ENCODE results near the gene AUTS2.

AUTS2 gene

DNA sequence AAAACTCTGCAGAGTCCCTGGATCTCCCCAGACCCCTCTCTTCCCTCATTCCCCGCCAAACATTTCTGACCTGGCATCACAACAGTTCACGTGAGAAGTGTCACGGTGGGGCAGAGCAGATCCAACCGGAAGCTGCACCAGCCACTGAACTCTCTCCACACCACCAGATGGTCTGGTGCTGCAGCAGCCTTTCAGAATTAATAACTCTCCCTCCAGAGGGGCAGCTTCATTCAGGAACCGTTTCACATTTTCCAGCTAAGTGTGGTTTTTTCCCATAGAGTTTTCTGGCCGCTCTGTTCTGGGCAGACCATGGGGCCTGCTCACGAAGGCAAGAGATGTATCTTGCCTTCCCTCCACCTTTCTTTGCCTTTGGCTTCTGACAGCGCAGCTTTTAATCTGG is 1047.0 kb downstream of the AUTS2 start:
- Histone ChIP-seq H3K9me2 (ENCODE audit: low read depth, low read length) (no peaks in the 10 kb centered on the region), H3K9ac (ENCODE audit: low read length) (no peak overlapping the region), H3K27ac (ENCODE audit: low read depth, low read length, poor library complexity, severe bottlenecking) (no peak overlapping the region), H3K79me2 (ENCODE audit: insufficient read depth, low read length) (no peaks in the 10 kb centered on the region), H3K4me1 (ENCODE audit: insufficient read depth, low read length, severe bottlenecking) (no peaks in the 10 kb centered on the region), H3K4me3 (ENCODE audit: low read depth, low read length, poor library complexity, severe bottlenecking) (no peak overlapping the region), H2AFZ (ENCODE audit: low read length) (no peak overlapping the region), H3K4me2 (ENCODE audit: low read length) (no peak overlapping the region), H3K27me3 (ENCODE audit: insufficient read depth, low read length) (no peaks in the 10 kb centered on the region), H3K36me3 (ENCODE audit: insufficient read depth, low read length) (peaks cover 6% of the 10 kb centered on the region; the same call in 1 of the 2 replicates), H4K20me1 (ENCODE audit: insufficient read depth, low read length) (no peaks in the 10 kb centered on the region), H3F3A (ENCODE audit: insufficient read depth, low read length) (no peaks in the 10 kb centered on the region), H3K9me3 (ENCODE audit: low read length) (peaks cover 5% of the 10 kb centered on the region)
- TF ChIP-seq, protein P1, sequence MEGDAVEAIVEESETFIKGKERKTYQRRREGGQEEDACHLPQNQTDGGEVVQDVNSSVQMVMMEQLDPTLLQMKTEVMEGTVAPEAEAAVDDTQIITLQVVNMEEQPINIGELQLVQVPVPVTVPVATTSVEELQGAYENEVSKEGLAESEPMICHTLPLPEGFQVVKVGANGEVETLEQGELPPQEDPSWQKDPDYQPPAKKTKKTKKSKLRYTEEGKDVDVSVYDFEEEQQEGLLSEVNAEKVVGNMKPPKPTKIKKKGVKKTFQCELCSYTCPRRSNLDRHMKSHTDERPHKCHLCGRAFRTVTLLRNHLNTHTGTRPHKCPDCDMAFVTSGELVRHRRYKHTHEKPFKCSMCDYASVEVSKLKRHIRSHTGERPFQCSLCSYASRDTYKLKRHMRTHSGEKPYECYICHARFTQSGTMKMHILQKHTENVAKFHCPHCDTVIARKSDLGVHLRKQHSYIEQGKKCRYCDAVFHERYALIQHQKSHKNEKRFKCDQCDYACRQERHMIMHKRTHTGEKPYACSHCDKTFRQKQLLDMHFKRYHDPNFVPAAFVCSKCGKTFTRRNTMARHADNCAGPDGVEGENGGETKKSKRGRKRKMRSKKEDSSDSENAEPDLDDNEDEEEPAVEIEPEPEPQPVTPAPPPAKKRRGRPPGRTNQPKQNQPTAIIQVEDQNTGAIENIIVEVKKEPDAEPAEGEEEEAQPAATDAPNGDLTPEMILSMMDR (IDR thresholded peaks at IDR 0.05; ENCODE audit: low read length): no peak
- no peak for TF ChIP-seq EZH2 (IDR thresholded peaks at IDR 0.05; ENCODE audit: borderline replicate concordance, low read length)

GRCh38 chr7:70645876-70646351 is 1047.6 kb downstream of the AUTS2 start:
- Histone ChIP-seq H2AFZ (ENCODE audit: low read length) (no peak overlapping the region), H3K79me2 (ENCODE audit: insufficient read depth, low read length) (no peaks in the 10 kb centered on the region), H4K20me1 (ENCODE audit: insufficient read depth, low read length) (no peaks in the 10 kb centered on the region), H3K4me1 (ENCODE audit: insufficient read depth, low read length, severe bottlenecking) (no peaks in the 10 kb centered on the region), H3K9ac (ENCODE audit: low read length) (no peak overlapping the region), H3K36me3 (ENCODE audit: insufficient read depth, low read length) (peaks cover 6% of the 10 kb centered on the region; the same call in 1 of the 2 replicates), H3K4me2 (ENCODE audit: low read length) (no peak overlapping the region), H3F3A (ENCODE audit: insufficient read depth, low read length) (no peaks in the 10 kb centered on the region), H3K9me2 (ENCODE audit: low read depth, low read length) (no peaks in the 10 kb centered on the region), H3K27me3 (ENCODE audit: insufficient read depth, low read length) (no peaks in the 10 kb centered on the region), H3K9me3 (ENCODE audit: low read length) (peaks cover 5% of the 10 kb centered on the region), H3K4me3 (ENCODE audit: low read depth, low read length, poor library complexity, severe bottlenecking) (no peak overlapping the region), H3K27ac (ENCODE audit: low read depth, low read length, poor library complexity, severe bottlenecking) (no peak overlapping the region)
- TF ChIP-seq, protein P1 (IDR thresholded peaks at IDR 0.05; ENCODE audit: low read length): no peak
- TF ChIP-seq EZH2 (IDR thresholded peaks at IDR 0.05; ENCODE audit: borderline replicate concordance, low read length): no peak

GRCh38 chr7:70646536-70647248 is 1048.4 kb downstream of the AUTS2 start:
- Histone ChIP-seq H3K4me3 (ENCODE audit: low read depth, low read length, poor library complexity, severe bottlenecking) (no peak overlapping the region), H3K9me3 (ENCODE audit: low read length) (peaks cover 3% of the 10 kb centered on the region), H2AFZ (ENCODE audit: low read length) (no peak overlapping the region), H3K27me3 (ENCODE audit: insufficient read depth, low read length) (no peaks in the 10 kb centered on the region), H3K9ac (ENCODE audit: low read length) (no peak overlapping the region), H3K36me3 (ENCODE audit: insufficient read depth, low read length) (peaks cover 5% of the 10 kb centered on the region; the same call in 1 of the 2 replicates), H3F3A (ENCODE audit: insufficient read depth, low read length) (no peaks in the 10 kb centered on the region), H3K9me2 (ENCODE audit: low read depth, low read length) (no peaks in the 10 kb centered on the region), H3K27ac (ENCODE audit: low read depth, low read length, poor library complexity, severe bottlenecking) (no peak overlapping the region), H4K20me1 (ENCODE audit: insufficient read depth, low read length) (no peaks in the 10 kb centered on the region), H3K4me1 (ENCODE audit: insufficient read depth, low read length, severe bottlenecking) (no peaks in the 10 kb centered on the region), H3K4me2 (ENCODE audit: low read length) (no peak overlapping the region), H3K79me2 (ENCODE audit: insufficient read depth, low read length) (no peaks in the 10 kb centered on the region)
- TF ChIP-seq, protein P1 (IDR thresholded peaks at IDR 0.05; ENCODE audit: low read length): no peak
- TF ChIP-seq EZH2 (IDR thresholded peaks at IDR 0.05; ENCODE audit: borderline replicate concordance, low read length): no peak

Measured in OCI-LY1 (cell line).